ENCODE results near the gene CEP83.

Gene CEP83

GRCh38 chr12:94265966-94266745 lies 193.5 kb downstream of the CEP83 start:
- no peak for DNase-seq

GRCh38 chr12:94265539-94265938 lies 194.1 kb downstream of the CEP83 start:
- no peak for DNase-seq

- DNase-seq, result no peak
Measured at GRCh38 chr12:94264736-94265485, 194.8 kb downstream of the CEP83 start.

DNA sequence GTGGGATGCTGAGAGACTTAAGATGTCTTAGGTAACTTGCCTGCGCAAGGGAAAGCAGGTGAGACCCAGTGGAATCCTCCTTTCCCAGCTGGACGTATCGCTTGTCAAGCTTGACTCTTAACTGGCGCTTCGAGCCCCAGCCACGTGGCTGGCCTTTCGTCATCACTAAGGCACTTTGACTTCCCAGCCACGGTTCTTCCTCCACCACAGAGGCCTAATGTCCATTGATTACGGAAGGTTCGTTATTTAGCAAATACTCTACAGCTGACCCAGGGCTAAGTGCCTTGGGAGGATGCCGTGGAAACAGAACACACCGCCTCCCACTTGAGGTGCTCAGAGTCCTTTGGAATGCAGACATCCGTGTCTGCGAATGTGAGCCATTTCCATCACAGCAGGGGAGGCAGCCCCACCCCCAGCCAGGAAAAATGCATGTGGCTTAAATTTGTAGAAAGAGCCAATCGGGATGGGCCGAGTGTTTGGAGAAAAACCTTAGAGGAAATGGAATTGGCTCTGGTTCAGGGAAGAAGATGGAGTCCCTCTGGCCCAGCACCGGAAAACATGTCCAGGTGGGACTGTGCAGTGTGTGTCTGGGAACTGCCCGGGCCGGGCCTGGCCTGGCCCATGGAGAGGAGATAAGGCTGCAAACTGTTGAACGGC lies 195.6 kb downstream of the CEP83 start:
- DNase-seq, result no peak

- peak; percentile 71 for DNase-seq
Measured at GRCh38 chr12:94263011-94263811, 196.5 kb downstream of the CEP83 start.

DNA sequence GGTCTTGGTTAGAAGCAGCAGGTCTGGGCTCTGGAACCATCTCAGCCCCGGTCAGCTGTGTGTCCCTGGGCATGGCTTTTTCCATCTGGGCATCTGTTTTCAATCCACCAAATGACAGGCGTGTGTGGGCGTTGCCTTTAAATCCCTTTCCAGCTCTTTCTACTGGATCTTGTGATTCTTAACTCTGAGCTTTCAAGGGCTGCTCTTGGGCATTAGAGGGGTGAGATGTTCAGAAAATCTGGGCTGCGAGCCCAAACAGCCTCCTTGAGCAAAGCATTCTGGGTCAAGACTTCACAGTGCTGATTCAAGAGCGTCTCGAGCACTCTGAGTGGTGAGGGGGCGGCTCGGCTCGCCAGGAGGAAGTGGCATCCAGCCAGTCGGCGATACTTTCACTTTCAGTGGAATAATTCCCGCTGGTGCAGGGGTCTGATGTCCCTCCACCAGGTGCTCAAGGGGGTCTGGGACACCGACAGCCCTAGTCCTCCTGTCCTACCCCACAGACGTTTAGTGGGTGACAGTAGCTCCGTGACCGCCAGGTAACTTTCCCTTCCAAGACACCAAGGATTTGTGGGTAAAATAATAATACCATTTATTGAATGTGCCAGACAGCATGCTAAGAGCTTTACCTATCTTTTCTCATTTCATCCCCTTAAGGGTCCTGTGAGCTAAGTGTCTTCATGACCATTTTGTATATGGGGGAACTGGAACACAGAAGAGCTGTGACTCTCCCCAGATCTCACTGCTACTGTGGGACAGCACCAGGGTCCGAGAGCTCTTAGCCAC lies 197.2 kb downstream of the CEP83 start:
- DNase-seq, result peak; percentile 84

- no peak for DNase-seq
Measured at GRCh38 chr12:94261786-94262185, 197.9 kb downstream of the CEP83 start.

GRCh38 chr12:94261119-94261518 lies 198.5 kb downstream of the CEP83 start:
- no peak for DNase-seq

- DNase-seq, result no peak
Measured at GRCh38 chr12:94260717-94261116, 198.9 kb downstream of the CEP83 start.

- DNase-seq, result no peak
Measured at GRCh38 chr12:94260017-94260416, 199.7 kb downstream of the CEP83 start.

- peak; percentile 63 for DNase-seq
Measured at GRCh38 chr12:94258593-94258992, 201.1 kb downstream of the CEP83 start.
